B cell (primary cell): ENCODE measurements around the gene TUBB4B. TPM values are rescaled to one million over a fixed set of nuclear protein-coding genes. Genes with fewer than 3 reads are reported as not detected.

ENCODE experiments used
- ATAC-seq: fragments of 200-7000 bp; cut with Tn5 transposase; one replicate; pipeline ENCODE4 v1.10.0; 2021; ENCODE audit warnings: low read depth, mild to moderate bottlenecking, moderate number of reproducible peaks, moderate library complexity
- CTCF ChIA-PET: fragments of 350-600 bp; sonication (Branson Sonifier 250); formaldehyde crosslinking; loops from one replicate; lab custom pipeline; 2021; ENCODE audit warnings: antibody characterized with exemption, inconsistent platforms; lab: Charles Lee
- POLR2A ChIA-PET: fragments of 350-600 bp; sonication (Branson Sonifier 250); formaldehyde crosslinking; loops from one replicate; lab custom pipeline; 2021; ENCODE audit warnings: antibody characterized with exemption; lab: Charles Lee
- DNase-seq: peaks from one replicate; pipeline ENCODE4 v3.0.0; 2013
- H2AFZ ChIP-seq: 2 replicates; pipeline ENCODE4 v1.6.1; 2012; ENCODE audit warnings: mild to moderate bottlenecking, low read depth, low read length; ENCODE audit not compliant: insufficient read depth, poor library complexity, severe bottlenecking
- H3K27ac ChIP-seq, 2 donors: 1 replicate in 1 of 2; 2 replicates in 1 of 2; pipeline ENCODE4 v1.5.1; 2012 to 2013; ENCODE audit warnings: low read length in 2 of 2, mild to moderate bottlenecking in 2 of 2, moderate library complexity in 1 of 2
- H3K27me3 ChIP-seq, 4 experiments: fragments of 200-600 bp in 1 of 4; sonication (generic) in 1 of 4; replicated peaks in 1 of 4; 1 replicate in 2 of 4; 2 replicates in 2 of 4; pipeline versions ENCODE4 v1.6.1 to v1.7.0; 2013 to 2016; ENCODE audit warnings: low read length in 3 of 4, mild to moderate bottlenecking in 2 of 4, mixed read lengths in 1 of 4, moderate library complexity in 1 of 4; ENCODE audit not compliant: insufficient read depth in 4 of 4, control insufficient read depth in 3 of 4; ENCODE audit errors: control extremely low read depth in 1 of 4
- H3K36me3 ChIP-seq, 2 experiments: replicated peaks in 1 of 2; 1 replicate in 1 of 2; 2 replicates in 1 of 2; pipeline versions ENCODE4 v1.6.1 to v1.7.1; 2013; ENCODE audit warnings: low read length in 1 of 2; ENCODE audit not compliant: insufficient read depth in 2 of 2, control insufficient read depth in 1 of 2; ENCODE audit errors: control extremely low read depth in 1 of 2, extremely low read depth in 1 of 2
- H3K4me1 ChIP-seq, 2 donors: fragments of 200-600 bp in 1 of 2; sonication (generic) in 1 of 2; 1 replicate in 1 of 2; 2 replicates in 1 of 2; pipeline versions ENCODE4 v1.5.1 to v1.6.1; 2013 to 2017; ENCODE audit warnings: low read length in 2 of 2; ENCODE audit not compliant: control insufficient read depth in 2 of 2, insufficient read depth in 2 of 2
- H3K4me2 ChIP-seq: replicated peaks from 2 replicates; pipeline ENCODE3; 2012; ENCODE audit warnings: mild to moderate bottlenecking, low read depth, low read length; ENCODE audit not compliant: poor library complexity, severe bottlenecking
- H3K4me3 ChIP-seq, 5 experiments: fragments of 200-600 bp in 1 of 5; sonication (generic) in 1 of 5; 1 replicate in 3 of 5; 2 replicates in 2 of 5; pipeline versions ENCODE4 v1.5.1 to v1.7.0; 2011 to 2016; ENCODE audit warnings: low read length in 4 of 5, mild to moderate bottlenecking in 4 of 5, low read depth in 2 of 5, control low read depth in 1 of 5, moderate library complexity in 1 of 5; ENCODE audit not compliant: insufficient read depth in 1 of 5; ENCODE audit errors: control extremely low read depth in 1 of 5, extremely low read depth in 1 of 5
- H3K79me2 ChIP-seq: fragments of 200-600 bp; sonication (generic); one replicate; pipeline ENCODE4 v1.6.0; 2016; ENCODE audit warnings: low read length; ENCODE audit not compliant: control insufficient read depth, insufficient read depth
- H3K9ac ChIP-seq: fragments of 200-600 bp; sonication (generic); 2 replicates; pipeline ENCODE4 v1.6.1; 2017; ENCODE audit warnings: mild to moderate bottlenecking, low read length, moderate library complexity
- H3K9me3 ChIP-seq, 3 donors: one replicate each; pipeline versions ENCODE4 v1.6.1 to v1.7.1; 2013; ENCODE audit warnings: low read length in 2 of 3; ENCODE audit not compliant: control insufficient read depth in 2 of 3, insufficient read depth in 1 of 3; ENCODE audit errors: control extremely low read depth in 1 of 3
- H4K20me1 ChIP-seq: 2 replicates; pipeline ENCODE4 v1.6.0; 2012; ENCODE audit warnings: mild to moderate bottlenecking, low read length; ENCODE audit not compliant: insufficient read depth, control insufficient read depth, poor library complexity, severe bottlenecking
- H3K27ac Mint-ChIP-seq: one replicate; pipeline ENCODE4 v1.8.0; 2021; ENCODE audit warnings: mixed read lengths
- H3K27me3 Mint-ChIP-seq: one replicate; pipeline ENCODE4 v1.8.0; 2021; ENCODE audit warnings: mixed read lengths
- H3K4me1 Mint-ChIP-seq: one replicate; pipeline ENCODE4 v1.8.0; 2021; ENCODE audit warnings: mixed read lengths
- H3K4me3 Mint-ChIP-seq: one replicate; pipeline ENCODE4 v1.8.0; 2021; ENCODE audit warnings: mixed read lengths
- H3K9me3 Mint-ChIP-seq: one replicate; pipeline ENCODE4 v1.8.0; 2022; ENCODE audit warnings: mixed read lengths; ENCODE audit not compliant: insufficient read depth
- EZH2 ChIP-seq: IDR thresholded peaks from 2 replicates; pipeline ENCODE4 v1.6.1; 2012; ENCODE audit warnings: borderline replicate concordance, low read depth, mild to moderate bottlenecking, moderate library complexity, low read length; ENCODE audit not compliant: insufficient read depth, poor library complexity, severe bottlenecking
- WGBS: methylation state at CpG from one replicate; pipeline ENCODE4 v1.1.5; 2013; ENCODE audit warnings: missing lambda C conversion rate; ENCODE audit not compliant: insufficient coverage; 5-methylcytosine and 5-hydroxymethylcytosine counted together
- intact Hi-C: fragments of 100-400 bp; cut with micrococcal nuclease; formaldehyde crosslinking; loops from one replicate; pipeline ENCODE4 v1.10.0; 2022
- polyA plus RNA-seq: library from polyadenylated mRNA; depleted of rRNA; stranded (reverse); fragments of >200 nt; gene quantifications from 2 replicates; pipeline ENCODE4 v1.2.3, GENCODE V29; 2012
- total RNA-seq, 2 donors: library from RNA; stranded (reverse); fragments of 120-200 nt in 1 of 2; gene quantifications; 1 replicate in 1 of 2; 2 replicates in 1 of 2; pipeline versions ENCODE4 v1.2.3 to v1.2.4, GENCODE V29; 2013 to 2022
- TF ChIP-seq, protein P1 (sequence below): fragments of 200-600 bp; IDR thresholded peaks from one replicate; pipeline ENCODE4 v1.8.0; 2022; ENCODE audit warnings: antibody characterized with exemption, mild to moderate bottlenecking

The TUBB4B gene
- total and polyA plus RNA-seq, 2 donors (not counting 1 experiment from before 2014, with no cell fraction given): 110 to 261 TPM

DNA sequence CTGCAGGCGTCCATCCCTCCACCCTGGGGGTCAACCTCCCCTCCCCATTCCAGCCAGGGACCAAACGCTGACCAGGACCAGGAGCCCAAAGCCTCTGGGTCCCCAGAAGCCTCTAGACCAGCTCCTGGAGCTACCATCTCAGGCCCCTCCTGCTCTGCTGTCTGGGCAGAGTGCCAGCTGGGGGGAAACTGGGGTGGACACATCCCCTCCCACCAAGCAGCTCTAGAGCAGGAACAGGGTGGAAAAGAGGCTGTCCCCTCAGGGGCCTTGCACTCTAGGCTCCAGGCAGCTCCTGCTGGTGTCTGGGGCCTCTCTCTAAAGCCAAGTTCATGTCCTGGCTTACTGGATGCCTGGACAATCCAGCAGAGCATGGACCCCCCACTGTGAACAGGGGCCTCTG lies 48.2 kb upstream of the TUBB4B start:
- H4K20me1 ChIP-seq: peaks cover 44% of the 10 kb centered on the region
- CTCF ChIA-PET: interaction anchor here (1.1 kb wide), 1 partner anchor 75 kb away, joined by 3 read pairs; no protein-coding TSS in a partner anchor

DNA sequence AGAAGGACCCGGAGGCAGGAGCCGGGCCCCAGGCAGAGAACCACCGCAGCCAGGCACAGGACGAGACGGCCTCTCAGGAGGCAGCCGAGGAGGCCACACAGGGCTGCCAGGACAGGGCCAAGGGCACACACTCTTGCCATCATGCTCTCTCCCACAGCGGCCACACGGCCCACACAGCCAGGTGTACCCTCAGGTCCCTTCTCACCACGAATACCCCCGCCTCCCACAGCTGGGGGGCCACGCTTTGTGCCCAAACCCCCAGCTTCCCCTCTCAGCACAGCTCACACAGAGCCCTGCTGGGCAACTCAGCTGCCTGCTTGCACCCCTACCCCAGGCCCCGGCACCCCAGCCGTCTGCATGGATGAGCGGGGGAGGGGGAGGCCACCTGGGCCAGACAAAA lies 47.3 kb upstream of the TUBB4B start:
- ChIA-PET POLR2A (no interaction called here), CTCF (no interaction called here)
- H3K27ac Mint-ChIP-seq: peak overlapping the region; percentile 26
- no peaks in the 10 kb centered on the region for H3K9me3 ChIP-seq
- TF ChIP-seq, protein P1, sequence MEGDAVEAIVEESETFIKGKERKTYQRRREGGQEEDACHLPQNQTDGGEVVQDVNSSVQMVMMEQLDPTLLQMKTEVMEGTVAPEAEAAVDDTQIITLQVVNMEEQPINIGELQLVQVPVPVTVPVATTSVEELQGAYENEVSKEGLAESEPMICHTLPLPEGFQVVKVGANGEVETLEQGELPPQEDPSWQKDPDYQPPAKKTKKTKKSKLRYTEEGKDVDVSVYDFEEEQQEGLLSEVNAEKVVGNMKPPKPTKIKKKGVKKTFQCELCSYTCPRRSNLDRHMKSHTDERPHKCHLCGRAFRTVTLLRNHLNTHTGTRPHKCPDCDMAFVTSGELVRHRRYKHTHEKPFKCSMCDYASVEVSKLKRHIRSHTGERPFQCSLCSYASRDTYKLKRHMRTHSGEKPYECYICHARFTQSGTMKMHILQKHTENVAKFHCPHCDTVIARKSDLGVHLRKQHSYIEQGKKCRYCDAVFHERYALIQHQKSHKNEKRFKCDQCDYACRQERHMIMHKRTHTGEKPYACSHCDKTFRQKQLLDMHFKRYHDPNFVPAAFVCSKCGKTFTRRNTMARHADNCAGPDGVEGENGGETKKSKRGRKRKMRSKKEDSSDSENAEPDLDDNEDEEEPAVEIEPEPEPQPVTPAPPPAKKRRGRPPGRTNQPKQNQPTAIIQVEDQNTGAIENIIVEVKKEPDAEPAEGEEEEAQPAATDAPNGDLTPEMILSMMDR: no peak
- no peak for TF ChIP-seq EZH2
- peaks cover 0 to 19% of the 10 kb centered on the region in 2 experiments for H3K36me3 ChIP-seq
- H3K4me1 Mint-ChIP-seq: peaks cover 16% of the 10 kb centered on the region
- peaks cover 51% of the 10 kb centered on the region for H4K20me1 ChIP-seq
- DNase-seq (no peak), ATAC-seq (no peak)
- no peak overlapping the region for H3K9ac ChIP-seq
- H3K27me3 ChIP-seq: no peaks in the 10 kb centered on the region
- no peak overlapping the region for H2AFZ ChIP-seq
- H3K4me1 ChIP-seq: peaks cover 10 to 17% of the 10 kb centered on the region in 2 donors
- intact Hi-C loops: no loop called here
- H3K27me3 Mint-ChIP-seq: no peaks in the 10 kb centered on the region
- no peaks in the 10 kb centered on the region for H3K9me3 Mint-ChIP-seq
- peaks cover 85% of the 10 kb centered on the region for H3K79me2 ChIP-seq
- no peak overlapping the region for H3K27ac ChIP-seq
- H3K4me2 ChIP-seq: no peak overlapping the region
- 88% methylated on average over 13 of the region's 14 CpGs for WGBS
- H3K4me3 ChIP-seq: no peak overlapping the region
- no peak overlapping the region for H3K4me3 Mint-ChIP-seq

More for the DNA sequence above, 48.2 kb upstream of the TUBB4B start:
- ATAC-seq (no peak), DNase-seq (no peak)
- Mint-ChIP-seq H3K9me3 (no peaks in the 10 kb centered on the region), H3K4me1 (peaks cover 19% of the 10 kb centered on the region), H3K4me3 (no peak overlapping the region), H3K27me3 (no peaks in the 10 kb centered on the region), H3K27ac (no peak overlapping the region)
- TF ChIP-seq, protein P1: no peak
- TF ChIP-seq EZH2: no peak
- H3K27ac ChIP-seq: no peak overlapping the region
- peaks cover 0 to 19% of the 10 kb centered on the region in 2 experiments for H3K36me3 ChIP-seq
- intact Hi-C loops: no loop called here
- POLR2A ChIA-PET: no interaction called here
- H3K4me2 ChIP-seq: no peak overlapping the region
- peaks cover 0 to 3% (median 0%) of the 10 kb centered on the region in 3 donors for H3K9me3 ChIP-seq
- H3K9ac ChIP-seq: no peak overlapping the region
- WGBS: 97% methylated on average over 2 of the region's 2 CpGs
- H2AFZ ChIP-seq: no peak overlapping the region
- no peak overlapping the region for H3K4me3 ChIP-seq
- no peaks in the 10 kb centered on the region for H3K27me3 ChIP-seq
- peaks cover 82% of the 10 kb centered on the region for H3K79me2 ChIP-seq
- H3K4me1 ChIP-seq: peaks cover 10 to 21% of the 10 kb centered on the region in 2 donors
